Nephron progenitor cell (in vitro differentiated cells): ENCODE results near the gene THEM5.

Experiments used
- DNase-seq: peaks from one replicate; pipeline ENCODE4 v3.0.0; 2021
- H3K27ac Mint-ChIP-seq: 2 replicates; pipeline ENCODE4 v1.8.0; 2021; ENCODE audit warnings: mild to moderate bottlenecking, moderate library complexity, mixed read lengths
- H3K27me3 Mint-ChIP-seq: 2 replicates; pipeline ENCODE4 v1.8.0; 2021; ENCODE audit warnings: mild to moderate bottlenecking, low read depth, mixed read lengths; ENCODE audit not compliant: poor library complexity
- H3K36me3 Mint-ChIP-seq: 2 replicates; pipeline ENCODE4 v1.8.0; 2021; ENCODE audit warnings: low read depth, mixed read lengths
- H3K4me1 Mint-ChIP-seq: 2 replicates; pipeline ENCODE4 v1.8.0; 2021; ENCODE audit warnings: mixed read lengths
- H3K4me3 Mint-ChIP-seq: 2 replicates; pipeline ENCODE4 v1.8.0; 2021; ENCODE audit warnings: mild to moderate bottlenecking, moderate library complexity, mixed read lengths
- H3K9me3 Mint-ChIP-seq: 2 replicates; pipeline ENCODE4 v1.8.0; 2021; ENCODE audit warnings: mild to moderate bottlenecking, moderate library complexity, mixed read lengths
- CTCF ChIP-seq: fragments of 200-600 bp; sonication (generic); IDR thresholded peaks from 2 replicates; pipeline ENCODE4 v1.5.0; 2021; ENCODE audit warnings: antibody characterized with exemption

The THEM5 gene

DNA sequence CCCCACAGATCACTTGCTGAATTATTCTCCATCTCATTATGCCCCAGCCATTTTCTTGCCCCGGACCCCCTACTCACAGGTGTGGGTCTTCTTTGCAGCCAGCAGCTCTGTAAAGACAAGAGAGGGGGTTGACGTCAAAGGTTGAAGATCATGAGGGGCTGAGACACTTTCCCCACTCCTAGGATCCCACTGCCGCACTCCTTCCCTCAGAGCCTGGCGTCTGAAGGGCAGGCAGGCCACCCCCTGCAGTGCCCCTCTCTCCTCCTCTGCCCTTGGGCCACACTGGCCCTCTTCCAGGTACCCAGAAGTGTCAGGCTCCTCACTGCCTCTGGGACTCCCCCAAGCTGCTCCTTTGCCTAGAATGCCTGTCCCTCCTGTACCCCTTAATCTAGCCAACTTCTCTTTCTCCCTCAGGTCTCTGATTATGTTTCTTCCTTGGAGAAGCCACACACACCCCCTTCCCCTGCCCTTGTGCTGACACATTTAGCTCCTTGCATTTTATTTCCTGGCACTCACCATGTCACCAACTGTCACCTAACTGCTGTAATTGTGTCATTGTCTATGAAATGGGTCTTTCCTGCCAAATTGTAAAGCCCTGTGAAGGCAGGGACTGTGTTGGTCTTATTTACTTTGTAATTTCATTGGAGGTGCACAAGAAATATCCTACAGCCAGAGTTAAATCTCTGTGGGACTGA, 24.0 kb downstream of the THEM5 start:
- Mint-ChIP-seq H3K9me3 (no peaks in the 10 kb centered on the region), H3K4me1 (peaks cover 58% of the 10 kb centered on the region), H3K4me3 (peak overlapping the region; percentile 48), H3K27me3 (peaks cover 18% of the 10 kb centered on the region), H3K36me3 (no peaks in the 10 kb centered on the region), H3K27ac (peak overlapping the region; percentile 64)
- no peak for TF ChIP-seq CTCF
- no peak for DNase-seq

DNA sequence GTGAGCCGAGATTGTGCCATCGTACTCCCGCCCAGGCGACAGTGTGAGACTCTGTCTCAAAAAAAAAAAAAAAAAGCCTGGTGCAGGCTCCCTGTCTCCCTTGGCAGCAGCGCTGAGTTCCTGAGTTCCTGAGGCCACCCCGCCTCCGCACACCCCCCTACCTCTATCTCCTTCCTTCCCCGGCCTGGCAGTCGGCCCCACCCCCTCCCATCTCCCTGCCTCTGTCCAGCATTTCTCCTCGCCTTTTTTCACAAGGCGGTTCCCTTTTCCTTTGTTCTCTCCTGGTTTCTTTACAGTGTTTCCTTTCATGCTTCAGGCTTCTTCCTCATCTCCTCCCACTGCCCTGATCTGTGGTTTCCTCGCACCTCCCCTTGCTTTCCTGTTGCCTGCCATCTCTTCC, 24.6 kb downstream of the THEM5 start:
- Mint-ChIP-seq H3K27me3 (peaks cover 17% of the 10 kb centered on the region), H3K36me3 (no peaks in the 10 kb centered on the region), H3K4me1 (peaks cover 60% of the 10 kb centered on the region), H3K4me3 (peak overlapping the region; percentile 48), H3K27ac (peak overlapping the region; percentile 52), H3K9me3 (no peaks in the 10 kb centered on the region)
- DNase-seq = peak; percentile 68
- TF ChIP-seq CTCF = no peak

GRCh38 chr1:151827853-151828252, 25.7 kb downstream of the THEM5 start:
- H3K4me3 Mint-ChIP-seq = no peak overlapping the region
- no peak for DNase-seq
- no peaks in the 10 kb centered on the region for H3K9me3 Mint-ChIP-seq
- H3K27ac Mint-ChIP-seq = no peak overlapping the region
- peaks cover 63% of the 10 kb centered on the region for H3K4me1 Mint-ChIP-seq
- no peaks in the 10 kb centered on the region for H3K36me3 Mint-ChIP-seq
- peaks cover 14% of the 10 kb centered on the region for H3K27me3 Mint-ChIP-seq
- no peak for TF ChIP-seq CTCF

DNA sequence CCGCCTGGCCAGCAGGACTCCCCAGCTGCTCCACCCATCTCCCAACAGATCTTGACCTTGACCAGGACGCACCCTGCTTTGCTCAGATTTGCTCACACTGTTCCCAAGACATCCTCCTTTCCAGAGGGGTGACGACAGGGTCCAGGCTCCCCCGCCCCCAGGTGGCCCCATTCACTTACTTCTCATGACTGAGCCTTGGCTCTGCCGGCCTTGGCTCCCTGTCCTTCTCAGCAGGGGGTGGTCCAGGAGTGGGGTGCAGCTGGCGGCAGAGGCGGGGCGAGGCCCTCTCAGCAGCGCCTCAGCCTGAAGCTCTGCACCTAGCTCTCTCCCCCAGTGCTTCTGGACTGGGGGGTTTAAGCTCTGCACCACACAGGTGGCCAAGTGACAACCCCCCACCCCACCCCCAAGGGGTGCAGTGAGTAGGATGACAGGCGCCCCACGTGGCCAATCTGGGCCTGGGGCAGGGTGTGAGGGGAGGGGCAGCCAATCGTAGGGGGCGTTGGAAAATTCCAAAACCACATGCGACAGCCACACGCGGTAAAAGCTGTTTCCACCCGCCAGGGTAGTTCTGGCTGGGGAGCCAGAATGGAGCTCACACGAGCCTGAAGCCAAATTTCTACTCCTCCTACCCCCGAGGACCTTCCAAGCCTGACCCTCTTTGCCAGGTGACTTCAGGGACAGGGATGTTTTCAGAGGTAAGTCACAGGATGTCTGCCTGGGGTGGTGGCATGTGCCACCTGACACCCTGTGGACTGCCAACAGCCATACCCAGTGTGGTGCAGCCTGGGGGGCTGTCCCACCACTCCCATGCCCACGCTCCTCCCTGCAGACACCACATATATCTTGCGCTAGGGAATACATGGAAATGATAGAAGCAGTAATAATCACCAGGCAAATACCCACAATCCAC, 27.5 kb downstream of the THEM5 start:
- Mint-ChIP-seq H3K9me3 (no peaks in the 10 kb centered on the region), H3K27me3 (peaks cover 14% of the 10 kb centered on the region), H3K36me3 (no peaks in the 10 kb centered on the region), H3K4me3 (no peak overlapping the region), H3K4me1 (peaks cover 72% of the 10 kb centered on the region), H3K27ac (no peak overlapping the region)
- TF ChIP-seq CTCF = no peak
- DNase-seq = no peak

- peaks cover 18% of the 10 kb centered on the region for H3K27me3 Mint-ChIP-seq
- TF ChIP-seq CTCF = no peak
- peaks cover 66% of the 10 kb centered on the region for H3K4me1 Mint-ChIP-seq
- H3K27ac Mint-ChIP-seq = no peak overlapping the region
- DNase-seq = no peak
- H3K9me3 Mint-ChIP-seq = no peaks in the 10 kb centered on the region
- no peaks in the 10 kb centered on the region for H3K36me3 Mint-ChIP-seq
- no peak overlapping the region for H3K4me3 Mint-ChIP-seq
Measured at GRCh38 chr1:151825204-151825603, 28.3 kb downstream of the THEM5 start.
